AG08396 (cell line): ENCODE data around the gene CAMKMT.
"Not testable (repeated sequence)": the region's sequence is repeated elsewhere in the genome, so short reads cannot be mapped to it uniquely, and the experiment has no call there.

Experiments
- DNase-seq: peaks from one replicate; pipeline ENCODE4 v3.0.0; 2012; ENCODE audit warnings: low spot score, mixed read lengths

CAMKMT gene

DNA sequence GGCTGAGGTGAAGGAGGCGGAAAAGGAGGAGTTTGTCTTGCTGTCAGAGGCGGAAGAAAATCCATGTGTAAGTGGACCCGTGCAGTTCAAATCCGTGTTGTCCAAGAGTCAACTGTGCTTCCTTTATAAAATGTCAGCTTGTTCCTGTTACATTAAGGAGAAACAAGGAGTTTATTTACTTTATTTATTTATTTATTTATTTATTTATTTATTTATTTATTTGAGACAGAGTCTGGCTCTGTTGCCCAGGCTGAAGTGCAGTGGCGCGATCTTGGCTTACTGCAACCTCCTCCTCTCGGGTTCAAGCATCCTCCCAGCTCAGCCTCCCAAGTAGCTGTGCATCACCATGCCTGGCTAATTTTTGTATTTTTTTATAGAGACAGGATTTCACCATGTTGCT, 143.9 kb downstream of the CAMKMT start:
- DNase-seq: not testable (repeated sequence)

GRCh38 chr2:44510246-44510645, 148.5 kb downstream of the CAMKMT start:
- no peak for DNase-seq

- DNase-seq: no peak
Measured at GRCh38 chr2:44515416-44515815, 153.7 kb downstream of the CAMKMT start.

DNA sequence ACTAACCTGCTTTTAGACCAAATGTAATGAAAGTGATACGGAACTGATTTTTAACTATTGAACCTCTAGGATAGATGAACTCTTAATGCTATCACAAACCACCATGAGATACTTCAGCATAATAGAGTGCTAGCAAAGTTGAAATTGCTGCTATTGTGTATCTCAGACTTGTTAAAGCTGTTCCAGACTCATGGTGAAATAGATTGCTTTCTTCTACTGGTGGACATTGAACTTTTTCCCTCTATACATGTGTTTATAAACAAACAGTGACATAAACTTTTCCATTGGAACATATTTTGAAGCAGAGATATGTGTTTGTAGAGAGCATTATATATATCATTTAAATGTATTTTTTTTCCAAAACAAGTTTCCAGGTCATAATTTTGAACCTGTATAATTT, 157.3 kb downstream of the CAMKMT start:
- no peak for DNase-seq

DNA sequence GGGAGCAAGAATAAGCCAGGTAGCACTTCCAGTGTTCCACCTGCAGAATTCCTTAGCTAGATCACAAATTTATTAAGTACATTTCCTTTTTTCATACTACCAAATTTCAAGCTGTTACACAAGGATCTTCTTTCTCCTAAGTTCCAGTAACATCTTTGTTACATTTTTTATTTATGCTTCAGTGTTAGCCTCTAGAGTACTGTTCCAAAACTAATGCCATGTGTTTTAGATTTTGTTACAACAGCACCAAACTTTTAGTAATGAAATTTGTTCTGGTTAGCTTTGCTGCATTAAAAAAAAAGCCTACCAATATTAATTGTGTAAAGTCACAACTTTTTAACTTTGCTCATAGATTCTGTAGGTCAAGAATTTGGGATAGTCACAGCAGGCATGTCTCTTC, 161.1 kb downstream of the CAMKMT start:
- no peak for DNase-seq

DNA sequence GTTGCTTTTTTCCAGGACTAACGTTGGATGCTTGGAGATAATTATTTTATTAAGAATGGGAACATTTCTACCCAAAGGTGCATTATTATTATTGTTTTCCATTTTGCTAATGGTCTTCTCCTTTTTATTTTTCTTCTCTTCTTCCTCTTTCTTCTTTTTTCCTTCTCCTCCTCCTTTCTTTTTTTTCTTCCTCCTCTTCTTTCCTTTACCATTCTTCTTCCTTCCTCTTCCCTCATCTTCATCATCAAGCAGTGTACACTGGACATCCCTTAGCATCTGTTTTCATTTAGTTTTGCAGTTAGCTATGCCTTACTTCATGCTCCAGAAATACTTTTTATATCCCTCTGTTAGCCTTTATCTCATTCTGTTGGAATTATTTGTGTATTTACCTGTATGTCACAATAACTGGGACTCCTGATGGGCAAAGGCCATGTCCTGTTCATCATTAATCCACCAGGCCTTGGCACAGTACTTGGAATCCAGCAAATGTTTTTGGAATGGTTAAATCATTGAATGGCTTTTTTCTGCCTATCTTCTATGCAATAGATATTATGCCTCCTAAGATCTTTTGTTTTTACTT, 162.7 kb downstream of the CAMKMT start:
- no peak for DNase-seq

GRCh38 chr2:44526352-44526751, 164.6 kb downstream of the CAMKMT start:
- no peak for DNase-seq

DNA sequence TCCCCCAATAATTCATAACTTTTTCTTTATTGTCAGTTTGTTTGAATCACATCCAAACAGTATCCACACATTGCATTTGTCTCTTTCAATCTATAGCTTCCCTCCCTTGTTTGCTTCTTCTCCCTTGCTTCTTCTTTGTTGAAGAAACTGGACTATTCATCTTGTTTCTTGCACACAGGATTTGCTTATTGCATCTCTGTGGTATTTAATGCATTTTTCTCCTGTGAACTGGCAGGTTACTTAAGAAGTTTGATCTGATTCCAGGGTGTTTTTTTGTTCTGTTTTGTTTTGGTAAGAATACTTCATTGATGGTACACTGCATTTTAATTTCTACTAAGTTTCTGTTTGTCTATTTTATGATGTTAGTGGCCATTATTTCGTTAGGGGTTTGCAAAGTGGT, 166.8 kb downstream of the CAMKMT start:
- DNase-seq: peak; percentile 12

DNA sequence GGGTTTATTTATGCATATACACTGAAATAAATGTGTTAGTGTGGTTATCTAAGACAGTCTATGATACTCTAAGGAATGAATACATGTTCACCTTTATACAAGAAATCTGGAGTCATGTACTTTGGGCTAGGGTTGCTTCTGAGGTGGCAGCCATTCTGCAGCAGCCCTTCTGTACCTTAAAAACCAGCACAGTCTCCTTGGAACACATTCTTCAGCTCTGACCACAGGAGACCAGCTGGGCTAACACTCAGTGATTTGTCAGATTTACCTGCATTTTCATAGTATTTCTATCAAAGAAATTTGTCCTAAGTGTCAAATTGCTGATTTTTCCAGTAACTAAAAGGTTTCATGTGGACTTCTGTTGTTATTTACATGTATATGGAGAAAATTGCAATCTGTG, 167.7 kb downstream of the CAMKMT start:
- no peak for DNase-seq

GRCh38 chr2:44531289-44531688, 169.5 kb downstream of the CAMKMT start:
- no peak for DNase-seq

GRCh38 chr2:44532031-44532430, 170.3 kb downstream of the CAMKMT start:
- no peak for DNase-seq

DNA sequence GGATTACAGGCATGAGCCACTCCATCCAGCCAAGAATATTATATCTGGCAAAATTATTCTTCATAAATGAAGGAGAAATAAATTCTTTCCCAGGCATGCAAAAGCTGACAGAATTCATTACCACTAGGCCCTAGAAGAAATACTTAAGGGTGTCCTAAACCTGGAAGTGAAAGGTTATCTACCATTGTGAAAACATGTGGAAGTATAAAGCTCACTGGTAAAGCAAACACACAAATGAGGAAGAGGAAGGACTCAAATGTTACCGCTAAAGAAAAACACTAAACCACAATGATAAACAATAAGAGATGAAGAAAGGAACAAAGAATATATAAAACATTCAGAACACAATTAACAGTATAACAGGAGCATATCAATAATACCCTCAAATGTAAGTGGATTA, 171.8 kb downstream of the CAMKMT start:
- no peak for DNase-seq

DNA sequence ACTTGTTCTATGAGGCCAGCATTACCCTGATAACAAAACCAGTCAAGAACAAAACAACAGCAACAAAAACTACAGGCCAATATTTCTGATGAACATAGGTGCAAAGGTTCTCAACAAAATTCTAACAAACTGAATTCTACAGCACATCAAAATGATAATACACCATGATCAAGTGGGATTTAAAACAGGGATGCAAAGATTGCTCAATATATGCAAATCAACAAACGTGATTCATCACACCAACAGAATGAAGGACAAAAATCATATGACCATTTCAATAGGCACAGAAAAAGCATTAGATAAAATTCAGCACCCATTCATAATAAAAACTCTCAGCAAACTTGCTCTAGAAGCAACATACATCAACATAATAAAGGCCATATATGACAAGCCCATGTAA, 173.6 kb downstream of the CAMKMT start:
- no peak for DNase-seq

DNA sequence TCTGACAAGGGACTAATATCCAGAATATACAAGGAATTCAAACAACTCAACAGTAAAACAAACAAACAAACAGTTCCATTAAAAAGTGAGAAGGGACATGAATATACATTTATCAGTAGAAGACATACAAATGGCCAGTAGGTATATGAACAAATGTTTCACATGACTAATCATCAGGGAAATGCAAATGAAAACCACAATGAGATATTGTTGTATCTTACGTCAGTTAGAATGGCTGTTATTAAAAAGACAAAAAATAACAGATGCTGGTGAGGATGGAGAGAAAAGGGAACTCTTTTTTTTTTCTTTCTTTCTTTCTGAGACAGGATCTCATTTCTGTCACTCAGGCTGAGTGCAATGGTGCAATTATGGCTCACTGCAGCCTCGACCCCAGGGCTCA, 175.5 kb downstream of the CAMKMT start:
- no peak for DNase-seq

DNA sequence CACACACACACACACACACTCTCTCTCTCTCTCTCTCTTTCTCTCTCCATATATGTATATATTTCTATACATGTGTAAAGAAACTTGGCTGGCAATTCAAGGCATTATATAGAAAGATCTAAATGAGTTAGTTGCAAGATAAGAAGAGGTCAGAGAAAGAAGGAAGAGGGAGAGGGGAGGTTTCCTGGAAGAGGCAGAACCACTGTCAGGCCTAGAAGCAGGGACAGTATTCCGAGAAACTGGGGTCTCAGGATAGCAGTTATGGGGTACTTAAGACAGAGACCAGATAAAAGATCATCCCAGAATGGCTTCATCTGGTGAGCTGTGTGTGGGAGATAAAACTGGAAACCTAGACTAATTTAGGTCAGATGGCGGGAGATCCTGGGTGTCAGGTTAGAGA, 180.8 kb downstream of the CAMKMT start:
- no peak for DNase-seq

GRCh38 chr2:44543773-44544725, 182.3 kb downstream of the CAMKMT start:
- DNase-seq: no peak

DNA sequence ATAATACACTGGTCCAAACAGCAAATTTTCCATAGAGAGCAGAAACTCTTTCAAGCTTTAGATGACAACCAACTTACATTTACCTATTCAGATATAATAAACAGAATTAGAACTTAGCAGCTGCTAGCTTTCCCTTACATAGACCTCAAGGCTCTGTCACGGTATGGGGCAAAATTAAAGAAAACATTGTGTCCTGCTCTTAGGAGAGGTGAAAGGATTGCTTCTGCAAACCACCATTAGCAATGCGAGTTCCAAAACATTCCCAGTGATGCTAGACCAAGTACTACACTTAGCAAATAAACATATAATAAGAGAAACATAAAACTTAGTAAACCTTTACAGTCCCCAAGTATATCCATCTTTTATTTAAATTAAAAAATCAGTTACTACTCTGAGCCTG, 183.3 kb downstream of the CAMKMT start:
- no peak for DNase-seq

- no peak for DNase-seq
Measured at GRCh38 chr2:44546459-44547127, 184.8 kb downstream of the CAMKMT start.

DNA sequence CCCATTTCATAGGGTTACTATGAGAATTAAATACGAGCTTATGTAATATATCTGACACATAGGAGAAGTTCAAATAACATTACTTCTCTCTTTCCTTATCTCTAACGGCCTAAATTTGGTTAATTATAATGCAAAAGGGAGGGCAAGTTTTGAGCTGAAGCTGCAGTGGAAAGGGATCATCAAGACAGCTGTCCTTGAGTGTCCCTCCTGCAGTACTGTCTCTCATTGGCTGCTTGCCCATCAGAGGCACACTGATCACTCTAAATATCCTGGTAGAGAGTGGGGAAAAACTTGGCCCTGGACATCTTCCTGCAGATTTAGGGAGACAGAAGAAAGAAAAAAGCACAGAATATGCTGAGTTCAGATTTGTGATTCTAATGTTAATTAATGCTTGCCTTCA, 186.0 kb downstream of the CAMKMT start:
- DNase-seq: no peak

- no peak for DNase-seq
Measured at GRCh38 chr2:44548221-44549098, 186.7 kb downstream of the CAMKMT start.

- DNase-seq: peak; percentile 50
Measured at GRCh38 chr2:44549099-44549471, 187.3 kb downstream of the CAMKMT start.

DNA sequence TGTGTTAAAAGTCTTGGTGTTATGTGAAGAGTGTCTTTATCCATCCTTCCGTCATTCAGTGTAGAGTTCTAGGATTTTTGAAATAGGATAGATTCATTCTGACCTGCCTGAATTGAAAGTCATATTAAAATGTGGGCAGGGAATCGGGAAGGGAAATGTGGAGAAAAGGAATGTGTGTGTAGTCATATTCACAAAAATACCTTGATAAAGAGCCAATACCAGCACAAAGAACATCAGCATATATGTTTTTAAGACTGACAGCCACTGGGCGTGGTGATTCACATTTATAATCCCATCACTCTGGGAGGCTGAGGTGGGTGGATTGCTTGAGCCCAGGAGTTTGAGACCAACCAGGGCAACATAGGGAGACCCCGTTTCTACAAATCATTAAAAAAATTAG, 188.1 kb downstream of the CAMKMT start:
- DNase-seq: no peak
